Measurements from ENCODE around the gene PRKCZ. TPM values are rescaled to one million over a fixed set of nuclear protein-coding genes. Genes with fewer than 3 reads are reported as not detected.

The PRKCZ gene
- total RNA-seq, 3 donors from 2014 or later, result 0.64 to 17.9 (median 12.5) TPM

GRCh38 chr1:2049225-2049717, 940 bp upstream of the PRKCZ start:
- Histone ChIP-seq H3K27ac (peak overlapping the region in 1 of 2 donors; percentile 72), H3K4me1 (peaks cover 3 to 4% of the 10 kb centered on the region in 2 donors), H3K36me3 (no peaks in the 10 kb centered on the region), H3K9me3 (no peaks in the 10 kb centered on the region), H3K27me3 (peaks cover 5 to 12% of the 10 kb centered on the region in 2 donors), H3K4me3 (peak overlapping the region in 2 of 3 donors; percentile 75 to 81)
- TF ChIP-seq POLR2AphosphoS5 (IDR thresholded peaks at IDR 0.05) (no peak), CTCF (IDR thresholded peaks at IDR 0.05) (peak in 2 of 3 donors; percentile 40 to 60)
- peak in 1 of 2 donors; percentile 33 for DNase-seq (ENCODE audit: low spot score in 2 of 2)
- intact Hi-C loops (cut with DNase I; ENCODE audit: low total_unique reads), result no loop called here

GRCh38 chr1:2050461-2050792, 216 bp downstream of the PRKCZ start:
- no peaks in the 10 kb centered on the region for H3K9me3 ChIP-seq
- no peak for DNase-seq (ENCODE audit: low spot score in 2 of 2)
- H3K4me1 ChIP-seq, result peaks cover 0 to 4% of the 10 kb centered on the region in 2 donors
- TF ChIP-seq POLR2A (IDR thresholded peaks at IDR 0.05) (no peak), POLR2AphosphoS5 (IDR thresholded peaks at IDR 0.05) (no peak)
- no peaks in the 10 kb centered on the region for H3K36me3 ChIP-seq
- intact Hi-C loops (cut with DNase I; ENCODE audit: low total_unique reads), result loop anchor here (10.0 kb wide), 1 partner anchor 554 kb away; no protein-coding TSS in a partner anchor
- H3K4me3 ChIP-seq, result peak overlapping the region; percentile 27 to 81 (median 75)
- peaks cover 5 to 12% of the 10 kb centered on the region in 2 donors for H3K27me3 ChIP-seq
- H3K27ac ChIP-seq, result peak overlapping the region; percentile 61 to 68

- Histone ChIP-seq H3K27me3 (peaks cover 5 to 12% of the 10 kb centered on the region in 2 donors), H3K9me3 (no peaks in the 10 kb centered on the region), H3K4me1 (peaks cover 0 to 4% of the 10 kb centered on the region in 2 donors), H3K27ac (peak overlapping the region; percentile 61 to 68), H3K4me3 (peak overlapping the region; percentile 27 to 81 (median 75)), H3K36me3 (no peaks in the 10 kb centered on the region)
- no peak for DNase-seq (ENCODE audit: low spot score in 2 of 2)
- TF ChIP-seq CTCF (IDR thresholded peaks at IDR 0.05), result no peak
- TF ChIP-seq POLR2AphosphoS5 (IDR thresholded peaks at IDR 0.05), result no peak
- TF ChIP-seq POLR2A (IDR thresholded peaks at IDR 0.05), result no peak
- intact Hi-C loops (cut with DNase I; ENCODE audit: low total_unique reads), result loop anchor here (10.0 kb wide), 1 partner anchor 554 kb away; no protein-coding TSS in a partner anchor
Measured at GRCh38 chr1:2050793-2051682, 827 bp downstream of the PRKCZ start.

GRCh38 chr1:2052054-2052679, 2.0 kb downstream of the PRKCZ start:
- no peak for DNase-seq (ENCODE audit: low spot score in 2 of 2)
- Histone ChIP-seq H3K4me1 (peaks cover 0 to 4% of the 10 kb centered on the region in 2 donors), H3K4me3 (no peak overlapping the region), H3K27me3 (peaks cover 4 to 5% of the 10 kb centered on the region in 2 donors), H3K36me3 (no peaks in the 10 kb centered on the region), H3K9me3 (no peaks in the 10 kb centered on the region), H3K27ac (peak overlapping the region in 1 of 2 donors; percentile 3)
- TF ChIP-seq POLR2AphosphoS5 (IDR thresholded peaks at IDR 0.05) (no peak), CTCF (IDR thresholded peaks at IDR 0.05) (no peak), POLR2A (IDR thresholded peaks at IDR 0.05) (no peak)
- intact Hi-C loops (cut with DNase I; ENCODE audit: low total_unique reads), result loop anchor here (10.0 kb wide), 1 partner anchor 553 kb away; no protein-coding TSS in a partner anchor

- intact Hi-C loops (cut with DNase I; ENCODE audit: low total_unique reads), result loop anchor here (10.0 kb wide), 1 partner anchor 552 kb away; no protein-coding TSS in a partner anchor
- peaks cover 4 to 5% of the 10 kb centered on the region in 2 donors for H3K27me3 ChIP-seq
- H3K27ac ChIP-seq, result peak overlapping the region in 1 of 2 donors; percentile 3
- no peak for DNase-seq (ENCODE audit: low spot score in 2 of 2)
- TF ChIP-seq POLR2AphosphoS5 (IDR thresholded peaks at IDR 0.05) (no peak), POLR2A (IDR thresholded peaks at IDR 0.05) (no peak), CTCF (IDR thresholded peaks at IDR 0.05) (no peak)
- peaks cover 0 to 4% of the 10 kb centered on the region in 2 donors for H3K4me1 ChIP-seq
- H3K9me3 ChIP-seq, result no peaks in the 10 kb centered on the region
- no peaks in the 10 kb centered on the region for H3K36me3 ChIP-seq
- H3K4me3 ChIP-seq, result no peak overlapping the region
Measured at GRCh38 chr1:2052756-2053155, 2.5 kb downstream of the PRKCZ start.
